K562 (cell line): Measurements from ENCODE around the gene ZNF689. TPM values are rescaled to one million over a fixed set of nuclear protein-coding genes. Genes with fewer than 3 reads are reported as not detected.
A peak's percentile ranks its signal among the peaks of the same experiment; 100 is the strongest.

Experiments used
- BCOR ChIP-seq: fragments of 450-650 bp; IDR thresholded peaks from 2 replicates; pipeline ENCODE4 v1.6.1; 2016
- CBX5 ChIP-seq: IDR thresholded peaks from 2 replicates; pipeline ENCODE4 v1.6.1; 2014; ENCODE audit warnings: low read depth, borderline replicate concordance
- CEBPG ChIP-seq, 3 experiments: fragments of 200-800 bp in 1 of 3; sonication (Bioruptor generic) in 1 of 3; sonication (generic) in 1 of 3; formaldehyde crosslinking in 1 of 3; IDR thresholded peaks in 2 of 3; conservative IDR thresholded peaks in 1 of 3; 2 replicates each; pipeline versions ENCODE4 v1.6.1 to v1.8.0; 2016 to 2022; ENCODE audit warnings: missing compliant biosample characterization in 2 of 3, missing genetic modification characterization in 2 of 3, mild to moderate bottlenecking in 1 of 3, missing genetic modification reagents in 1 of 3
- CHD2 ChIP-seq: IDR thresholded peaks from 2 replicates; pipeline ENCODE4 v1.6.1; 2011; ENCODE audit warnings: low read depth, low read length
- DACH1 ChIP-seq: fragments of 450-650 bp; IDR thresholded peaks from 2 replicates; pipeline ENCODE4 v1.6.1; 2018; ENCODE audit not compliant: partially characterized antibody
- DPF2 ChIP-seq: fragments of 450-650 bp; IDR thresholded peaks from 2 replicates; pipeline ENCODE4 v1.6.1; 2016
- ELF2 ChIP-seq: fragments of 250-450 bp; sonication (Bioruptor Pico); IDR thresholded peaks from 2 replicates; pipeline ENCODE4 v1.5.0; 2021; ENCODE audit warnings: mild to moderate bottlenecking
- ELF4 ChIP-seq: fragments of 450-650 bp; formaldehyde crosslinking; IDR thresholded peaks from 2 replicates; pipeline ENCODE4 v1.4.0; 2022; ENCODE audit warnings: missing genetic modification characterization
- HDAC8 ChIP-seq: fragments of 450-650 bp; IDR thresholded peaks from 2 replicates; pipeline ENCODE4 v1.6.1; 2016; ENCODE audit warnings: mild to moderate bottlenecking, missing genetic modification characterization, moderate library complexity, missing compliant biosample characterization
- HINFP ChIP-seq: fragments of 450-650 bp; conservative IDR thresholded peaks from 2 replicates; pipeline ENCODE4 v1.6.1; 2016; ENCODE audit warnings: missing genetic modification characterization, low read depth, mild to moderate bottlenecking, control low read depth, missing compliant biosample characterization
- IRF1 ChIP-seq: sonication (generic); formaldehyde crosslinking; IDR thresholded peaks from 2 replicates; pipeline ENCODE4 v1.8.0; 2022; ENCODE audit warnings: missing genetic modification reagents, mild to moderate bottlenecking, borderline replicate concordance
- KLF10 ChIP-seq: fragments of 250-450 bp; sonication (Bioruptor Pico); IDR thresholded peaks from 2 replicates; pipeline ENCODE4 v1.6.1; 2021; ENCODE audit warnings: matching md5 sums
- MCM5 ChIP-seq: fragments of 450-650 bp; IDR thresholded peaks from 2 replicates; pipeline ENCODE4 v1.6.1; 2016; ENCODE audit warnings: low read depth
- MLLT1 ChIP-seq, 2 experiments: fragments of 450-650 bp; IDR thresholded peaks; 2 replicates each; pipeline ENCODE4 v1.6.1; 2016
- NR1H2 ChIP-seq: sonication (generic); formaldehyde crosslinking; IDR thresholded peaks from 2 replicates; pipeline ENCODE4 v1.4.0; 2020; ENCODE audit warnings: mild to moderate bottlenecking, missing genetic modification reagents
- PKNOX1 ChIP-seq: fragments of 450-650 bp; IDR thresholded peaks from 2 replicates; pipeline ENCODE4 v1.6.1; 2016
- RCOR1 ChIP-seq, 2 experiments: IDR thresholded peaks; 2 replicates each; pipeline ENCODE4 v1.6.1; 2012; ENCODE audit warnings: low read depth in 2 of 2, low read length in 2 of 2, borderline replicate concordance in 1 of 2, improper control_type of control experiment in 1 of 2
- SIX5 ChIP-seq, 2 experiments: IDR thresholded peaks; 2 replicates each; pipeline ENCODE4 v1.6.1; 2011; ENCODE audit warnings: low read length in 2 of 2, borderline replicate concordance in 1 of 2, low read depth in 1 of 2, mild to moderate bottlenecking in 1 of 2, moderate library complexity in 1 of 2; ENCODE audit not compliant: insufficient read depth in 1 of 2
- SMAD3 ChIP-seq: fragments of 450-650 bp; formaldehyde crosslinking; conservative IDR thresholded peaks from 2 replicates; pipeline ENCODE4 v1.4.0; 2020; ENCODE audit warnings: mild to moderate bottlenecking
- XRCC5 ChIP-seq: fragments of 200-400 bp; formaldehyde crosslinking; IDR thresholded peaks from 2 replicates; pipeline ENCODE4 v1.6.1; 2017; ENCODE audit warnings: low read depth, mild to moderate bottlenecking, low read length
- ZNF133 ChIP-seq: fragments of 250-450 bp; sonication (Bioruptor Pico); IDR thresholded peaks from 2 replicates; pipeline ENCODE4 v1.4.0; 2020; ENCODE audit warnings: mild to moderate bottlenecking
- ZNF263 ChIP-seq: sonication (generic); formaldehyde crosslinking; IDR thresholded peaks from 2 replicates; pipeline ENCODE4 v1.8.0; 2022; ENCODE audit warnings: mild to moderate bottlenecking, missing genetic modification reagents, borderline replicate concordance
- ZNF347 ChIP-seq: fragments of 450-650 bp; formaldehyde crosslinking; IDR thresholded peaks from 2 replicates; pipeline ENCODE4 v1.4.0; 2020; ENCODE audit warnings: low read depth, mild to moderate bottlenecking, moderate library complexity
- ZNF384 ChIP-seq: IDR thresholded peaks from 2 replicates; pipeline ENCODE4 v1.6.1; 2012; ENCODE audit warnings: low read depth, low read length, improper control_type of control experiment
- polyA plus RNA-seq, 8 experiments: library from polyadenylated mRNA; depleted of rRNA in 4 of 8; stranded (reverse) in 5 of 8; unstranded in 3 of 8; fragments of >200 nt; fragmentation: Nextera tagmentation in 2 of 8; fragmentation: Illumina TruSeq in 1 of 8; extraction: Ambion mirVana in 2 of 8; extraction: Trizol in 1 of 8; gene quantifications; 2 replicates each; pipeline versions ENCODE4 v1.2.1 to v1.2.3, GENCODE V29; 2011 to 2014; ENCODE audit warnings: inconsistent platforms in 1 of 8, missing spikeins in 1 of 8
- total RNA-seq, 7 experiments: library from RNA; depleted of rRNA in 6 of 7; stranded (reverse); fragments of >200 nt in 6 of 7; fragmentation: Illumina TruSeq in 2 of 7; extraction: Trizol in 2 of 7; gene quantifications; 2 replicates each; pipeline versions ENCODE4 v1.2.1 to v1.2.3, GENCODE V29; 2011 to 2021; ENCODE audit warnings: low replicate concordance in 1 of 7

Gene ZNF689
- total and polyA plus RNA-seq, 9 of the 15 experiments (the other 6 are each of a cell fraction or from before 2014, with no cell fraction given) = 5.4 to 15.4 (median 10.8) TPM

GRCh38 chr16:30558789-30559377 is 51.3 kb downstream of the ZNF689 start (continued):
- TF ChIP-seq ELF2 (CRISPR knock-in tag) (no peak), HINFP (tag) (no peak), KLF10 (CRISPR knock-in tag) (no peak), CHD2 (no peak), DACH1 (no peak), XRCC5 (no peak), MCM5 (no peak), BCOR (peak; percentile 92), SIX5 (IDR thresholded peaks at IDR 0.05; ENCODE audit: borderline replicate concordance in 1 of 2, insufficient read depth in 1 of 2, low read depth in 1 of 2, low read length in 2 of 2) (no peak), SMAD3 (CRISPR knock-in tag) (no peak; the same call in 1 of the 2 replicates), IRF1 (no peak), ZNF263 (CRISPR knock-in tag) (no peak; the same call in 1 of the 2 replicates), CEBPG (CRISPR knock-in tag; IDR thresholded peaks at IDR 0.05) (peak; percentile 48; the same call in 1 of the 2 replicates), CEBPG (tag; conservative IDR thresholded peaks at IDR 0.05 in 1 of 2, IDR thresholded peaks at IDR 0.05 in 1 of 2) (peak; percentile 49 to 74; a peak in 3 of 4 replicates), RCOR1 (IDR thresholded peaks at IDR 0.05; ENCODE audit: borderline replicate concordance in 1 of 2, low read depth in 2 of 2, low read length in 2 of 2) (peak in 1 of 2 experiments; percentile 4; a peak in 2 of 4 replicates), ZNF384 (peak; percentile 80), ZNF347 (CRISPR knock-in tag) (no peak), ELF4 (CRISPR knock-in tag) (no peak), HDAC8 (tag) (no peak), NR1H2 (CRISPR knock-in tag) (no peak), CBX5 (no peak), DPF2 (peak; percentile 73; the same call in 1 of the 2 replicates), PKNOX1 (no peak), ZNF133 (CRISPR knock-in tag) (no peak), MLLT1 (IDR thresholded peaks at IDR 0.05) (peak in 1 of 2 experiments; percentile 88; a peak in 1 of 4 replicates)
